Stimulated activated CD4-positive, alpha-beta T cell treated with anti-CD3 and anti-CD28 coated beads, Interleukin-4, amount 100 ng/mL, for 48 hours (primary cell): Measurements from ENCODE around the gene CWH43.
"Not testable (repeated sequence)": the region's sequence is repeated elsewhere in the genome, so short reads cannot be mapped to it uniquely, and the experiment has no call there.

Experiments used
- DNase-seq, 2 donors: peaks; one replicate each; pipeline ENCODE4 v3.0.0-alpha.2; 2020; ENCODE audit warnings: low read depth in 2 of 2

Gene CWH43

GRCh38 chr4:48985976-48986653, at the start of gene CWH43:
CWH43 (plus strand) TSS chr4:48986275; CDS start chr4:48986430, 155 bp downstream.
- no peak for DNase-seq

- DNase-seq = no peak
These were observed 49.0 kb upstream of the CWH43 start for GRCh38 chr4:48937033-48937432.

DNA sequence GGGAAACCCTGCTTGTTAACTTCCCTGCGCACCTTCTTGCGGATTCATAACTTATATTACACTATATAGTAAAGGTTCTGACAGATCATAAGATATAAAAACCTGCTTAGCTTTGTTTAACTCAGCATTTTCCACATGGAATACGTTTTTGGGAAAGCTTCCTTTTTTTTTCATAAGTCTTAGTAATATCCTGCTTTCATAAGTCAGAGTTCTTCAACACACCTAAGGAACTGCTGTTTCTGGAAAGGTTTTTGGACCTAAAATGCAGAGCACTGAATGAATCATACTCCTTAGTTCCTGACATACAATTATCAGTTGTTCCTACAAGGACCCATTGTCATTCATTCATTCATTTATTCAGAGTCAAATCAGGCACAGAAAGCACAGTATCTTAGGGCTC, 47.2 kb upstream of the CWH43 start:
- no peak for DNase-seq

GRCh38 chr4:48939785-48940184, 46.3 kb upstream of the CWH43 start:
- DNase-seq = no peak

GRCh38 chr4:48943387-48943786, 42.7 kb upstream of the CWH43 start:
- no peak for DNase-seq

- DNase-seq = no peak
These were observed 41.8 kb upstream of the CWH43 start for GRCh38 chr4:48944252-48944651.

GRCh38 chr4:48944756-48945241, 41.3 kb upstream of the CWH43 start:
- peak; percentile 46 to 50 for DNase-seq

DNA sequence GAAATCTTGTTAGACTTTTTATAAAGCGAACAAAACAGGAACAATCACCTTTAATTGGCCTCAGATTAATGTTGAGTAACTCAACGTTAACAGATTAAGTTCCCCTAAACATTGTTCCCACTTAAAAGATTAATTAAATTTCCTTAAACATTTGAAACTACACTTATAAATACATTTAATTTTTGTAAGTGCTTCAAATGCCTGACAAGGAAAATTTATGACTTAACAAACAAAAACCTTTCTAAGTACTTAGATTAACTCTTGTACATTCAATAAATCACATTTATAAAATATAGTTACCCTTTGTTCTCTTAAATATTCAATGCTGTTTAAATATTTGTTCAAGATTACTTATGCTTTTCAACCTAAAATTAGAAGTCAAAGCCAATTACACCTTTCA, 40.1 kb upstream of the CWH43 start:
- DNase-seq = no peak

GRCh38 chr4:48947731-48948130, 38.3 kb upstream of the CWH43 start:
- DNase-seq = no peak

DNA sequence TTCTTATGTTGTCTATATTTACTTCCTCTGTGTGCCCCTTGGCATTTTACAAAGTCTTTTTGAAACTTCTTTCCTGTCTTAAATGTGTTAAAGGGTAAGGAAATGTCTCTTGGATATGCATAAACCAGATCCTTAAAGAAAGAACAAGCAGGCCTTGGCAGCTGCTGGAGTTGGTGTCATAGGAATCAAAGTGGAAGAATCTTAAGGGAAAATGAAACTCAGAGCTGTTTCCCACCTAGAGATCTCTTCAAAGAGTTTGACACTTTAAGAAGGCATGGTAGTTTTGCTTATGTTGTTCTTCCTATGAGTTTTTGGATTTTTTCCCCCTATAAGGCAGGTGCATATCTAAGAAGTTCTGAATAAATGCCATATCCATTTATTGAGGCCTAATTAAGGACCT, 37.0 kb upstream of the CWH43 start:
- no peak for DNase-seq

GRCh38 chr4:48949518-48950219, 36.4 kb upstream of the CWH43 start:
- no peak for DNase-seq

- DNase-seq = no peak
These were observed 31.8 kb upstream of the CWH43 start for GRCh38 chr4:48954314-48954713.

- DNase-seq = not testable (repeated sequence)
These were observed 28.7 kb upstream of the CWH43 start for GRCh38 chr4:48957366-48957765.

GRCh38 chr4:48958582-48958981, 27.5 kb upstream of the CWH43 start:
- DNase-seq = no peak

DNA sequence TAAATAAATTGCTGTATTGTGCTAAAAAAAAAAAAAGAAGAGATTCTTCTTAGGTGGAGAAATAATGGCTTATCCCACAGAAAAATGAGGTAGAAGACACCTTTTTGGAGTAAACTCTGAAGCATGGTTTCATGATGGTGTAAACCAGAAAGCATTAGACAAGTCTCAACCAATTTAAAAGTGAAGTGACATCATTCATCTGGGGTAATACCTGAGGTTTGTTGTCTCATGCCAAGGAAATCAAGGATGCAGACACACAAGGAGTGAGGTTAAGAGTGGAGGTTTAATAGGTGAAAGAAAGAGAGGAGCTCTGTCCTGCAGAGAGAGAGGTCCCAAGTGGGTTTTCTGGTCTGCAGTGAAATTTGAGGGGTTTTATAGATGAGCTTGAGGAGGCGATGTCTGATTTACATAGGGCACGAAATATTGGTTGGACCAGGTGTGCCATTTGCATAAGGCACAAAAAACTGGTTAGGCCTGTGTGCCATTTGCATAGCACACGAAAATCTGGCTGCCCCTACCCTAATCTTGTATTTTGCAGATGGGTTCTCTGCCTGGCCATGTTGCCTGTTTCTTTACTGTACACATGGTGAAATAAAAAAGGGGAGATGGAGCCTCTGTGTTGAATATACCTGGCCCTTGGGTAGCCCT, 25.0 kb upstream of the CWH43 start:
- no peak for DNase-seq

DNA sequence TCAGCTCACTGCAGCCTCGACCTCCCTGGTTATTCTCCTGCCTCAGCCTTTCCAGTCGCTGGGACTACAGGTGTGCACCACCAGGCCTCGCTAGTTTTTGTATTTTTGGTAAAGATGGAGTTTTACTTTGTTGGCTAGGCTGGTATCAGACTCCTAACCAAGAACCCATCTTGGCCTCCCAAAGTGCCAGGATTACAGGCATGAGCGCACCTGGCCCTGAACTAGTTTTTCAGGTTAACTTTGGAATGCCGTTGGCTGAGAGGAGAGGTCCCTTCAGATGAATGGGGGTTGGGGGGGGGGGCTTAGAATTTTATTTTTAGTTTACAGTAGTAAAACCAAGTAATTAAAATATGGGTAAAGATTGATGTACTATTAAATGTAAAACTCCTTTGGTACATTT, 23.4 kb upstream of the CWH43 start:
- no peak for DNase-seq

- DNase-seq = peak; percentile 56 to 66
These were observed 22.9 kb upstream of the CWH43 start for GRCh38 chr4:48963042-48963679.

DNA sequence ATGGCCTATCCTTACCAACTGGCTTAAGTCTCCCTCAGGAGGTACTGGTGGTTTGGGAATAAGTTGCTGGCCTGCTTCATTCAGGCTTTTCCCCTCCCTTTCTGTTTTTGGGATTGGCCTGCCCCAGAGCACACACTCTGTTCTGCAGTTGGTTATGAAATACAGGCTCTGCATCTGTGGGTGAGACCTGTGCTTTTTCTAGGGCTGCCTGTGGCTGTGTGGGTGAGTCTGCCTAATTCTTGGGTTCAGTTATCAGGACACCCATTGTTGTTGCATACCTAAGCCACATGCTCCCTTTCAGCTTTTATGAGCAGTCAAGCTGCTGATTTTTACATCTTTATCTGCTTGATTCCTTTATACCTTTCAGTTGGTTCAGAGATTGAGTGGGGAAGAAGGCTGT, 19.0 kb upstream of the CWH43 start:
- DNase-seq = no peak

- no peak for DNase-seq
These were observed 18.4 kb upstream of the CWH43 start for GRCh38 chr4:48967631-48968030.

- DNase-seq = no peak
These were observed 17.3 kb upstream of the CWH43 start for GRCh38 chr4:48968814-48969213.

DNA sequence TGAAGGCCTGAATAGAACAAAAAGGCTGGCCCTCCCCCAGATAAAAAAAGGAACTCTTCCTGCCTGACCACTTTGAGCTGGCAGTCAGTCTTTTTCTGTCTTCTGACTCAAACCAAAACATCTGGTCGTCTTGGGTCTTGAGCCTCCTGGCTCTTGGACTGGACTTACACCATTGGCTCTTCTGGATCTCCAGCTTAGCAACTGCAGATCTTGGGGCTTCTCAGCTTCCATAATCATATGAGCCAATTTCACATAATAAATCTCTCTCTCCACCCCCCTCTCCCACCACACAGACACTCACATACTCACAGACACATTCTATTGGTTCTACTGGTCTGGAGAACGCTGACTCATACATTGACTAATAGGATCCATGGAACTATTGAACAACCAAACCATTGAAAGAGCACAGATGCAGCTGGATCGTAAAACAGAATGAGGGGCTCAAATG, 15.6 kb upstream of the CWH43 start:
- DNase-seq = no peak

DNA sequence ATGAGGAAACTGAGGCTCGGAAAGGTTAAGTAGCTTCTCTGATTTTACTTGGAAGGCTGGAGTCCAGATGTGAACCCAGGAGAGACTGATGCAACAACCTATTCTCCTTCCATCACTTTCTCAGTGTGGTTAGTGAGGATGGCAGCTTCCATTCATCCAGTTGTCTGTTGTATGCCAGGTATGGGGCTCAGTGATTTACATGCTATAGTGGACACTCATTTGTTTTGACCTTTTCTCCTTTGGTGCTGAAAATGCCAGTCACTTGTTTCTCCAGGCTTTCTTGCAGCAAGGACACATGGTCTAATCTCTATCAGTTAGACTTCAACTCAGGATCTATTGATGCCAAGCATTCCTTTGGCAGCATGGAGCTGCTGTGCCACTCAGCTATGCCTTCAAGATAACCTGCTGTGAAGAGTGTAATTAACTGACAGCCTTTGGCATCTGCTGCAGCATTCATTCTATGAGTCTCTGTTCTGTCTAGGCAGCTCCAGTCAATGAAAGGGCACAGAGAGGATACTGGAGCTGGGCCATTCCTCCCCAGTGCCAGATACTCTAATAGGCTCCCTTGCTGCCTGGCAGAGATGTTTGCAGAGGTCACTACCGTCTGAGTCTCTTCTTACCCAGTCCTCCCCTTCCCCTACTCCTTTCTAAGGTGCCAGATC, 11.0 kb upstream of the CWH43 start:
- DNase-seq = no peak
